IPS-18a (cell line): ENCODE measurements around the gene CCDC28A.
A peak's percentile ranks its signal among the peaks of the same experiment; 100 is the strongest.

Experiments
- H3K27ac ChIP-seq: one replicate; pipeline ENCODE4 v1.5.1; 2013; ENCODE audit warnings: low read length
- H3K27me3 ChIP-seq: one replicate; pipeline ENCODE4 v1.6.1; 2013; ENCODE audit warnings: mild to moderate bottlenecking, low read length; ENCODE audit not compliant: control insufficient read depth, insufficient read depth
- H3K36me3 ChIP-seq: one replicate; pipeline ENCODE4 v1.6.1; 2013; ENCODE audit warnings: low read depth, low read length; ENCODE audit not compliant: control insufficient read depth
- H3K4me1 ChIP-seq: one replicate; pipeline ENCODE4 v1.6.1; 2013; ENCODE audit warnings: low read depth, low read length; ENCODE audit not compliant: control insufficient read depth
- H3K4me3 ChIP-seq: one replicate; pipeline ENCODE4 v1.5.1; 2013; ENCODE audit warnings: low read length
- H3K9ac ChIP-seq: one replicate; pipeline ENCODE4 v1.6.1; 2013; ENCODE audit warnings: mild to moderate bottlenecking, low read length, moderate library complexity
- H3K9me3 ChIP-seq: one replicate; pipeline ENCODE4 v1.6.1; 2013; ENCODE audit warnings: low read depth, low read length; ENCODE audit not compliant: control insufficient read depth

Gene CCDC28A

DNA sequence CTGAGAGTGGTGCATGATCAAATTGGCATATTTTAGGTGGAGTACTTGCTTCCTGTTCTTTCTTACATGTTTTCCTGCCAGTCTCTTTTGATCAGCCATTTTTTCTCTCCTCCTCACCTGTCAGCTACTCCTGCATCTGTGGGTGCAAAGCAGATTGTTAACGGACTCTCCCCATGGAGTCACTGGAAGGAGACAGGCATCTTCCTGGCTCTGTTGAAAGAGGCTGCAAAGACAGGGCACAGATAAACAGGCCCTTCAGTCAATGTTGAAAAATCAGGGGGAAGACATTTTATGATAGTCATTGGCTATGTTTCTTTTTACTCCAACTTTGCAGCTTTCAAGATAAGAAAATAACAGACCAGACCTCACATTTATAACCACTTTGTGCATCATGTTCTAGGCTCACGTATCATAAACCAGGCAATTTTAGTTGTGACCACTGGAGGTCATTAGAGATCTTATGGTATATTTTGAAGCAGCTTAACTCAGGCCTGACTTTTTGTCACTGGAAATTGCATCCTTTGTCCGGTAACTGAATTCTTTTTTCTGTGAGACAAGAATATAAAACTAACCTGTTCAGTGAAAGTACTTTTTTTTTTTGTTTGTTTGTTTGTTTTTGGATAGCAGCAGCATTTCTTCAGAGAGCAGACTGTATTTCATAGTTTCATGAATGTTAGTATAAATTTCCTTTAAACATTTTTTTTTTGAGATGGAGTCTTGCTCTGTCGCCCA is 42.4 kb downstream of the CCDC28A start:
- H3K27ac ChIP-seq: no peak overlapping the region
- H3K27me3 ChIP-seq: no peaks in the 10 kb centered on the region
- H3K36me3 ChIP-seq: no peaks in the 10 kb centered on the region
- H3K9me3 ChIP-seq: no peaks in the 10 kb centered on the region
- H3K9ac ChIP-seq: no peak overlapping the region
- H3K4me1 ChIP-seq: peaks cover 4% of the 10 kb centered on the region
- H3K4me3 ChIP-seq: no peak overlapping the region

DNA sequence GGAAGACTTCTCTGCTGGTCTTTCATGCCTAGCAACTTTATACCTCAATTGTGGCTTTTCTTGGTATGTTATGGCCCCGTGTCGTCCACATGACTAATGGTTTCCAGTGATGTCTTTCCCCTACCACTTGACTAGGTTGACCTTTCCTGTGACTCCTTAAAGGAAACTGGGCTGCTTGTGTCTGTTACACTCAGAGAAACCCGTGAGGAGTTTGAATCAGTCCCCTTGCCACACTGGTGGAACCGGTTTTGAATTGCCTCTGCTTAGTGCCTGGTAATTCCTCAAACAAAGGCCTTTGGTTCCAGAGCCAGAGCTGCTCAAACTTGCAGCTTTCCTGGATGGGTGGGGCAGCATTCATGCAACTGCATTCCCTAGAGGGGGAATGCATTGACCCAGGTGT is 44.2 kb downstream of the CCDC28A start:
- Histone ChIP-seq H3K36me3 (no peaks in the 10 kb centered on the region), H3K9me3 (no peaks in the 10 kb centered on the region), H3K9ac (no peak overlapping the region), H3K27ac (peak overlapping the region; percentile 54), H3K4me1 (peaks cover 4% of the 10 kb centered on the region), H3K4me3 (no peak overlapping the region), H3K27me3 (no peaks in the 10 kb centered on the region)

DNA sequence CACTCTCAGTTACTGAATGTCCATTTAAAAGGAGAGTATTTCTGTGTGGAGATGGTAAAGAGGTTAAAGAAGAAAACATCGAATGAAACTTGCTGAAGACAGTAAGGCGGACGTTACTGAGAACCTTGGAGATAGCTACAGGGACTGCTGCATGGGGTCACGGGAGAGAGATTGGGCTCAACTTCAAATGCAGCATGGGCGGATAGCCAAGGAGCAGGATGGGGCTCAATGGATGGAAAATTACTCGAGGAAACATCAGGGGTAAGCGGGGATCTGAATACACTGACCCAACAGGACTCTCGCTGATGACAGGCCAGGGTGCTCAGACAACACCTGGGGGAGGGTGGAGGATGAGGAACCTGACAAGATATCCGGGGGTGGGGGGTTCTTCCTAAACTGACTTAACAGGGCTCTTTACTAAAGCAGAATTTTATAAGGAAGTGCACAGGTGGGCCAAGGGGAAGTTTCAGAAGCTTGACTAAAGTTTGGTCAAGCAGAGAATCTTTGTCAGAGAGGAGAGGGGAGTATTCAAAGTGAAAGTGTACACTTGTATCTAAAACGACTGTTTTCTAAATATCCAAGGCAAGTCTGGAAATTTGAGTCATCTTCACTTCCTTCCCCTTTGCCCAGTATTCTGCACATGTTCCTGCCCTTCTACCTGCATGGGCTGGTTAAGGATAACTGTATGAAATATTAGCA is 45.1 kb downstream of the CCDC28A start:
- Histone ChIP-seq H3K4me1 (peaks cover 4% of the 10 kb centered on the region), H3K9me3 (no peaks in the 10 kb centered on the region), H3K36me3 (no peaks in the 10 kb centered on the region), H3K27me3 (no peaks in the 10 kb centered on the region), H3K4me3 (no peak overlapping the region), H3K27ac (no peak overlapping the region), H3K9ac (no peak overlapping the region)

- H3K27me3 ChIP-seq: no peaks in the 10 kb centered on the region
- H3K27ac ChIP-seq: no peak overlapping the region
- peaks cover 4% of the 10 kb centered on the region for H3K4me1 ChIP-seq
- H3K36me3 ChIP-seq: no peaks in the 10 kb centered on the region
- no peak overlapping the region for H3K4me3 ChIP-seq
- no peaks in the 10 kb centered on the region for H3K9me3 ChIP-seq
- no peak overlapping the region for H3K9ac ChIP-seq
Observed at GRCh38 chr6:138821519-138821918, 48.0 kb downstream of the CCDC28A start.

DNA sequence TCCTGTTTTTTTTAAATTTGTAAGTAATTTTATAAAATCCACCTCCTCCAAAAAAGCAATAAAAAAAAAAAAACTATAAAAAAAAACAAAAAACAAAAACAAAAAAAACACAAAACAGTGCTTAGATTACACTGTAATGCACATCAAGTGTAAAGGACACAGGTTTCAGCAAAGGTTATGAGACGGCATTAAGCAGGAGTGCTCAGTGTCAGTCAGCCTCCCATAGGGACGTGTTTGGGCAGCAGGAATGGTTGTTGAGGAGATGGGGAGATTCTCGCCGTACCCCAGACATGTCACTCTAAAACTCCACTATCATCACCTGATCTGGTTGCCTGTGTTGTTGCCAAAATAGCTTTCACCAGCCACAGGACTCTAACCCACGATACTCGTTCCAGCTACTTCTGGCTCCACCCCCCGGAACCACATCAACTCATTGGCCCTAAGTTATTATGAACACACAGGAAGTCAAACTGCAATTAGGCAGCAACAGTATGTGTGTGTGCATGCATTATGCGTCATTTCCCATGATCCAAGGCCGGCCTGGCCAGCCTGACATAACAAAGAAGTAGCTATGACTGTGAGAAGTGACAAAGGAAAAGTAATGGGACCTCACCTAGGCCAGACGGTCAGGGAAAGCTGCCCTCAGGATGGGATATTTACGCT is 51.0 kb downstream of the CCDC28A start:
- H3K9ac ChIP-seq: no peak overlapping the region
- H3K27ac ChIP-seq: no peak overlapping the region
- no peak overlapping the region for H3K4me3 ChIP-seq
- H3K36me3 ChIP-seq: no peaks in the 10 kb centered on the region
- no peaks in the 10 kb centered on the region for H3K9me3 ChIP-seq
- peaks cover 7% of the 10 kb centered on the region for H3K4me1 ChIP-seq
- no peaks in the 10 kb centered on the region for H3K27me3 ChIP-seq

DNA sequence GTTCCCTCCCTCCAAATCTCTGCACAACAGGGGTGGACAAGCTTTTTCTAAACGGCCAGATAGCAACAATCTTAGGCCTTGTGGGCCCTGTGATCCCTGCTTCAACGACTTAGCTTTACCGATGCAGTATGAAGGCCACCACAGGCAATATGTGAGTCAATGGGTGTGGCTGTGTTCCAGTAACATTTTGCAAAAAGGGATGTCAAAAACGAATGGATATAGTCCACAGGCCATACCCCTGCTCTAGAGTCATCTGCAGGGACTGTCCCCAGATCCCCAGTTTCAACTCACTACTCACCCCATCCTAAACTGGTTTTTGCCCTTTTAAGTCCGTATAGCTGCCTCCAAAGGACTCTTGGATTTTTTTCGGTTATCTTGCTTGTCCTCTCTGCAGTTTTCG is 56.7 kb downstream of the CCDC28A start:
- Histone ChIP-seq H3K27ac (no peak overlapping the region), H3K9ac (no peak overlapping the region), H3K9me3 (no peaks in the 10 kb centered on the region), H3K36me3 (no peaks in the 10 kb centered on the region), H3K27me3 (no peaks in the 10 kb centered on the region), H3K4me1 (peaks cover 7% of the 10 kb centered on the region), H3K4me3 (no peak overlapping the region)

DNA sequence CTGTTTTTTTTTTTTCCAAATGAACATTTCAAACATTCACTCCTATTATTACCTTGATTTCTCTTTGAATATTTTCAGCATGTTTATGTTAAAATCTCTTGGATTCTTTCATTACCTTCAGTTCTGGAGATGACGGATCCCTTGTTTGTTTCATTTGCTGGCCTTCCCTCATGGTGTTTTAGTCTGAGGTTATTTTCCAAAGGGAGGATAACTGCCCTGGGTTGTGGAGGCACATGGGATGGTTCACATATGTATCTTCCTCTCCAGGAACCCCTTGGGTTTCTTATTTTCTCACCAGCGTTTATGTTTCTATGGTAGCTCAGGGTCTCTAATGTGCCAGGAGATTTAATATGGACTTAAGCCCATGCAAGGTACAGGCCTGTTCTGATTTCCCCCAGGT is 58.6 kb downstream of the CCDC28A start:
- H3K9me3 ChIP-seq: no peaks in the 10 kb centered on the region
- no peak overlapping the region for H3K4me3 ChIP-seq
- H3K36me3 ChIP-seq: no peaks in the 10 kb centered on the region
- no peaks in the 10 kb centered on the region for H3K27me3 ChIP-seq
- H3K27ac ChIP-seq: no peak overlapping the region
- H3K9ac ChIP-seq: no peak overlapping the region
- peaks cover 7% of the 10 kb centered on the region for H3K4me1 ChIP-seq

- Histone ChIP-seq H3K27me3 (no peaks in the 10 kb centered on the region), H3K4me1 (no peaks in the 10 kb centered on the region), H3K9me3 (no peaks in the 10 kb centered on the region), H3K36me3 (no peaks in the 10 kb centered on the region), H3K9ac (no peak overlapping the region), H3K27ac (no peak overlapping the region), H3K4me3 (no peak overlapping the region)
Observed at GRCh38 chr6:138833816-138834539, 60.4 kb downstream of the CCDC28A start.

GRCh38 chr6:138837246-138837645 is 63.7 kb downstream of the CCDC28A start:
- no peaks in the 10 kb centered on the region for H3K9me3 ChIP-seq
- no peak overlapping the region for H3K4me3 ChIP-seq
- H3K4me1 ChIP-seq: no peaks in the 10 kb centered on the region
- H3K27me3 ChIP-seq: no peaks in the 10 kb centered on the region
- H3K36me3 ChIP-seq: no peaks in the 10 kb centered on the region
- H3K27ac ChIP-seq: no peak overlapping the region
- H3K9ac ChIP-seq: no peak overlapping the region
